Lung (tissue), 12 donors: Measurements from ENCODE around the gene FILIP1. TPM values are rescaled to one million over a fixed set of nuclear protein-coding genes. Genes with fewer than 3 reads are reported as not detected.

Experiments
- ATAC-seq: fragments of 200-7000 bp; cut with Tn5 transposase; one replicate; pipeline ENCODE4 v1.9.1; 2020; ENCODE audit warnings: moderate number of reproducible peaks; ENCODE audit not compliant: insufficient read depth, low FRiP score
- DNase-seq, 3 donors: peaks; one replicate each; pipeline ENCODE4 v3.0.0-alpha.2; 2013 to 2017
- H3K27ac ChIP-seq, 2 donors: one replicate each; pipeline ENCODE4 v1.5.1; 2013; ENCODE audit warnings: mild to moderate bottlenecking in 2 of 2, moderate library complexity in 2 of 2, control low read depth in 1 of 2, inconsistent platforms in 1 of 2, low read depth in 1 of 2, low read length in 1 of 2
- H3K27me3 ChIP-seq, 3 donors: one replicate each; pipeline ENCODE4 v1.5.1; 2013; ENCODE audit warnings: low read length in 2 of 3; ENCODE audit not compliant: control insufficient read depth in 3 of 3, insufficient read depth in 3 of 3
- H3K36me3 ChIP-seq, 4 donors: one replicate each; pipeline ENCODE4 v1.5.1; 2013; ENCODE audit warnings: low read length in 4 of 4, mild to moderate bottlenecking in 1 of 4, moderate library complexity in 1 of 4; ENCODE audit not compliant: control insufficient read depth in 4 of 4, insufficient read depth in 4 of 4
- H3K4me1 ChIP-seq, 5 donors: one replicate each; pipeline ENCODE4 v1.5.1; 2013; ENCODE audit warnings: low read length in 5 of 5, mild to moderate bottlenecking in 2 of 5, moderate library complexity in 1 of 5; ENCODE audit not compliant: control insufficient read depth in 5 of 5, insufficient read depth in 5 of 5
- H3K4me3 ChIP-seq: one replicate; pipeline ENCODE4 v1.5.1; 2013; ENCODE audit warnings: mild to moderate bottlenecking, control low read depth, moderate library complexity
- H3K9ac ChIP-seq, 2 donors: one replicate each; pipeline ENCODE4 v1.5.1; 2013; ENCODE audit warnings: low read length in 2 of 2, control low read depth in 1 of 2; ENCODE audit not compliant: insufficient read depth in 1 of 2
- H3K9me3 ChIP-seq, 4 donors: one replicate each; pipeline ENCODE4 v1.5.1; 2013; ENCODE audit warnings: low read length in 3 of 4, mild to moderate bottlenecking in 1 of 4, moderate library complexity in 1 of 4; ENCODE audit not compliant: control insufficient read depth in 4 of 4, insufficient read depth in 3 of 4
- CTCF ChIP-seq: IDR thresholded peaks from 2 replicates; pipeline ENCODE4 v1.5.1; 2012; ENCODE audit warnings: mild to moderate bottlenecking; ENCODE audit errors: control extremely low read depth, extremely low read depth
- WGBS, 2 donors: extraction: QIAGEN DNeasy Blood & Tissue Kit; methylation state at CpG; one replicate each; pipeline ENCODE4 v1.1.7; 2013; 5-methylcytosine and 5-hydroxymethylcytosine counted together
- polyA plus RNA-seq, 2 donors: library from polyadenylated mRNA; stranded (reverse); fragments of 200-250 nt; gene quantifications; one replicate each; pipeline ENCODE4 v1.2.1, GENCODE V29; 2013
- total RNA-seq, 2 donors: library from RNA; depleted of rRNA in 1 of 2; stranded (reverse); fragments of >200 nt in 1 of 2; gene quantifications; one replicate each; pipeline ENCODE4 v1.2.1, GENCODE V29; 2014 to 2021
- donor health status: control.
- donor health status: control.
- donor health status: Bipolar disorder and iron deficiency.
- donor health status: healthy.
- donor health status: DM: yes; HTN: yes; CAD: no.

Gene FILIP1
- total and polyA plus RNA-seq, 4 donors = 5.6 to 24.1 (median 11.1) TPM

GRCh38 chr6:75331151-75331550 lies 162.4 kb downstream of the FILIP1 start:
- Histone ChIP-seq H3K36me3 (peaks cover 0 to 4% (median 0%) of the 10 kb centered on the region in 4 donors), H3K9ac (no peak overlapping the region), H3K9me3 (no peaks in the 10 kb centered on the region), H3K27me3 (no peaks in the 10 kb centered on the region), H3K4me1 (peaks cover 0 to 40% (median 18%) of the 10 kb centered on the region in 5 donors), H3K27ac (no peak overlapping the region), H3K4me3 (no peak overlapping the region)
- DNase-seq = no peak
- TF ChIP-seq CTCF = no peak
- ATAC-seq = no peak
- WGBS, 2 donors = 91 to 93% methylated on average over 2 of the region's 2 CpGs

GRCh38 chr6:75329703-75330102 lies 163.9 kb downstream of the FILIP1 start:
- peaks cover 0 to 26% (median 11%) of the 10 kb centered on the region in 5 donors for H3K4me1 ChIP-seq
- 96 to 97% methylated on average over 1 of the region's 1 CpG for WGBS, 2 donors

GRCh38 chr6:75327807-75328206 lies 165.8 kb downstream of the FILIP1 start:
- Histone ChIP-seq H3K9me3 (no peaks in the 10 kb centered on the region), H3K27me3 (no peaks in the 10 kb centered on the region), H3K4me3 (no peak overlapping the region), H3K27ac (no peak overlapping the region), H3K9ac (no peak overlapping the region), H3K36me3 (peaks cover 0 to 4% (median 0%) of the 10 kb centered on the region in 4 donors), H3K4me1 (peaks cover 0 to 14% (median 4%) of the 10 kb centered on the region in 5 donors)
- no peak for DNase-seq
- ATAC-seq = no peak
- WGBS, 2 donors = 92 to 95% methylated on average over 1 of the region's 1 CpG
- TF ChIP-seq CTCF = no peak

More at GRCh38 chr6:75329703-75330102, 163.9 kb downstream of the FILIP1 start:
- no peak for DNase-seq
- no peak overlapping the region for H3K27ac ChIP-seq
- H3K9ac ChIP-seq = no peak overlapping the region
- no peak for TF ChIP-seq CTCF
- no peaks in the 10 kb centered on the region for H3K27me3 ChIP-seq
- H3K4me3 ChIP-seq = no peak overlapping the region
- H3K9me3 ChIP-seq = no peaks in the 10 kb centered on the region
- peaks cover 0 to 4% (median 0%) of the 10 kb centered on the region in 4 donors for H3K36me3 ChIP-seq
- no peak for ATAC-seq
